Measurements from ENCODE around the gene SNX25.

DNA sequence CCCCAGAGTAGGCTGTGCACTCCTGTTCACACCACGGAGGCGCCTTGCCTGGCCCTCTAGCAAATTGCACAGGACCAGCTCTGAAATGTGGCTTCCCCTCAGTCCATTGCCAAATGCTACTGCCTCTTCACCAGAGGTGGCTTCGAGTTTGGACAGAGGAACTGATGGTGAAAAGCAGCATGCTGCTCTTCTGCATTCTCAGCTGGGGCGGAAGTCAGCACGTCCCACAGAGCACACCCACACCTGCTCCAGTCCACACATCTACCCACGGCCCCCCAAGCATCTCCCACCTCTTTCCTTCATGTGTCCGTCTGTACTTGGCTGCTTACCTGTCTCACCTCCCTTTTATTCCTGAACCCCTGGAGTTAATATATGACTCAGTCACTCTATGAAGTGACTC, 142.8 kb downstream of the SNX25 start:
- TF ChIP-seq, protein P1, sequence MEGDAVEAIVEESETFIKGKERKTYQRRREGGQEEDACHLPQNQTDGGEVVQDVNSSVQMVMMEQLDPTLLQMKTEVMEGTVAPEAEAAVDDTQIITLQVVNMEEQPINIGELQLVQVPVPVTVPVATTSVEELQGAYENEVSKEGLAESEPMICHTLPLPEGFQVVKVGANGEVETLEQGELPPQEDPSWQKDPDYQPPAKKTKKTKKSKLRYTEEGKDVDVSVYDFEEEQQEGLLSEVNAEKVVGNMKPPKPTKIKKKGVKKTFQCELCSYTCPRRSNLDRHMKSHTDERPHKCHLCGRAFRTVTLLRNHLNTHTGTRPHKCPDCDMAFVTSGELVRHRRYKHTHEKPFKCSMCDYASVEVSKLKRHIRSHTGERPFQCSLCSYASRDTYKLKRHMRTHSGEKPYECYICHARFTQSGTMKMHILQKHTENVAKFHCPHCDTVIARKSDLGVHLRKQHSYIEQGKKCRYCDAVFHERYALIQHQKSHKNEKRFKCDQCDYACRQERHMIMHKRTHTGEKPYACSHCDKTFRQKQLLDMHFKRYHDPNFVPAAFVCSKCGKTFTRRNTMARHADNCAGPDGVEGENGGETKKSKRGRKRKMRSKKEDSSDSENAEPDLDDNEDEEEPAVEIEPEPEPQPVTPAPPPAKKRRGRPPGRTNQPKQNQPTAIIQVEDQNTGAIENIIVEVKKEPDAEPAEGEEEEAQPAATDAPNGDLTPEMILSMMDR (IDR thresholded peaks at IDR 0.05) = no peak
- no peak for TF ChIP-seq POLR2A (IDR thresholded peaks at IDR 0.05)

Measured in Peyer's patch (tissue), 4 donors.